ENCODE data around the gene HMOX2.

HMOX2 gene

DNA sequence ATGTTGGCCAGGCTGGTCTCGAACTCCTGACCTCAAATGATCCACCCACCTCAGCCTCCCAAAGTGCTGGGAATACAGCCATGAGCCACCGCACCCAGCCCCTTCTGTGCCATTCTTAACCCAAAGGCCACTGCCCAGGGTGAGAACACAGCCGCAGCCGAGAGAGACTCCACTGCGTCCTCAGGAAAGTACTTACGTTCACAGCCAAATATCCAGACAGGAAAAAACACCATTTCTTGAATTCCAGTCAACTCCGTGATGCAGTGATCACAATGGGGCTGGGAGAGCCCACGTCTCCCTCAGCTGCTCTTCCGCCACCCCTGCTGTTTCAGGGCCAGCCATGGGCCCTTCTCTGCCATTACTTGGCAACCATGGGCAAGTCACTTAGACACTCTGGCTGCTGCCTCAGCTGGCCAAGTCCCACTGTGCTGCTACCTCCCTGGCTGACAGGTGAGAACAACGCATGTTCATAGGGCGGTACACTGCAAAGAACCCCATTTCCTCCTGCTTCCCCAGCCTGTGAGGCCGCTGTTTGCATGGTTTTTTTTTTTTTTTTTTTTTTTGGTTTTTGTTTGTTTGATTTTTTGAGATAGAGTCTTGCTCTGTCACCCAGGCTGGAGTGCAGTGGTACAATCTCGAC is 58.1 kb downstream of the HMOX2 start:
- TF ChIP-seq, protein P1, sequence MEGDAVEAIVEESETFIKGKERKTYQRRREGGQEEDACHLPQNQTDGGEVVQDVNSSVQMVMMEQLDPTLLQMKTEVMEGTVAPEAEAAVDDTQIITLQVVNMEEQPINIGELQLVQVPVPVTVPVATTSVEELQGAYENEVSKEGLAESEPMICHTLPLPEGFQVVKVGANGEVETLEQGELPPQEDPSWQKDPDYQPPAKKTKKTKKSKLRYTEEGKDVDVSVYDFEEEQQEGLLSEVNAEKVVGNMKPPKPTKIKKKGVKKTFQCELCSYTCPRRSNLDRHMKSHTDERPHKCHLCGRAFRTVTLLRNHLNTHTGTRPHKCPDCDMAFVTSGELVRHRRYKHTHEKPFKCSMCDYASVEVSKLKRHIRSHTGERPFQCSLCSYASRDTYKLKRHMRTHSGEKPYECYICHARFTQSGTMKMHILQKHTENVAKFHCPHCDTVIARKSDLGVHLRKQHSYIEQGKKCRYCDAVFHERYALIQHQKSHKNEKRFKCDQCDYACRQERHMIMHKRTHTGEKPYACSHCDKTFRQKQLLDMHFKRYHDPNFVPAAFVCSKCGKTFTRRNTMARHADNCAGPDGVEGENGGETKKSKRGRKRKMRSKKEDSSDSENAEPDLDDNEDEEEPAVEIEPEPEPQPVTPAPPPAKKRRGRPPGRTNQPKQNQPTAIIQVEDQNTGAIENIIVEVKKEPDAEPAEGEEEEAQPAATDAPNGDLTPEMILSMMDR (IDR thresholded peaks at IDR 0.05; ENCODE audit: borderline replicate concordance, control extremely low read depth, extremely low read depth, insufficient read depth, missing control alignments) = no peak
- in situ Hi-C loops (cut with MboI; ENCODE audit: low sequenced_read_pairs, unreplicated experiment) = no loop called here
- DNase-seq (ENCODE audit: low spot score) = no peak

DNA sequence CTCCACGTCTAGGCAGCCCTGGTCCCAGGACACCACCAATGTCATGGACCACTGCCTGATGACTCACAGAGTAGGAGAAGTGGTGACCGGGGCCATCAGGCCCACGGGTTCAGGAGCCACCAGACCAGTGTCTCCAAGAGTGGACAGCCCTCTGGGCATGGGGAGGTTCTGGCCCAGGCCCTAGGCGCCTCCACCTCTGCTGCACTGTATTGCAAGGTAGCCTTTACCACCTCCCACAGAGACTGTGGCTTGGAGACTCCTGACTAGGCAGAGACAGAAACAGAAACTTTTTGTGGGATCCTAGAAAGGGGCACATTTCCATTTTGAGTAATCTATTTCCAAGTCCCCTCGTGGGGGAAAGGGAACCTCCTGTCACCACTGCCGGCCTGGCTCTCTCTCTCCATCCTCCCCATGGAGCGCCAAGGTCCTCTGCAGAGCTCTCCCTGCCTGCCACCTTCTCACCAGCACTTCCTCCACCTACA is 59.5 kb downstream of the HMOX2 start:
- DNase-seq (ENCODE audit: low spot score) = peak; percentile 20
- in situ Hi-C loops (cut with MboI; ENCODE audit: low sequenced_read_pairs, unreplicated experiment) = no loop called here

DNA sequence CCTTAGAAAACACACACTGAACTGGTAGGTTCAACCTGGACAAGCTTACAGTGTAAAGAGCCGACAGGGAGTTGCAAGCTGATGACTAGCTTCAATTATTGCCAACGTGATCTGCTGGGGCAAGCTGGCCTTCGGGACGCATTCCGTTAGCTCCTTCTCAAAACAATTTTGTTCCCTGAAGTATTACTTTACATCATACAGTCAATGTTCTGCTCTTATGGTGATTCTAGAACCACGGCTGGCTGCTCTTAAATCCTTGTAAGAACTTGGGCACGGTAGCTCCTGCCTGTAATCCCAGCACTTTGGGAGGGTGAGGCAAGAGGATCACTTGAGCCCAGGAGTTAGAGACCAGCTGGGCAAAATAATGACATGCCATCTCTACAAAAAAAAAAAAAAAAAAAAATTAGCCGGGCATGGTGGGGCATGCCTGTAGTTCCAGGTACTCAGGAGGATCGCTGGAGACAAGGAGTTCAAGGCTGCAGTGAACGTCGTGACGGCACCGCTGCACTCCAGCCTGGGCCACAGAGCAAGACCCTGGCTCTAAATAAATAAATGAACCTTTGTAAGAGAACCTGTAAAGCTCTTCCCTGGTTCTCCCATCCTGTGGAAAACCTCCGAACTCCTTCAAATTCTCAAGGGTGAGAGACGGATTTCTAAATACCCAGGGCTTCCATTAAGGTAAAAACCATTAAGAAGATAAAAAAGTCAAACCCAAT is 60.4 kb downstream of the HMOX2 start:
- TF ChIP-seq, protein P1 (IDR thresholded peaks at IDR 0.05; ENCODE audit: borderline replicate concordance, control extremely low read depth, extremely low read depth, insufficient read depth, missing control alignments) = no peak
- no peak for DNase-seq (ENCODE audit: low spot score)
- in situ Hi-C loops (cut with MboI; ENCODE audit: low sequenced_read_pairs, unreplicated experiment) = no loop called here

More for the DNA sequence above, 59.5 kb downstream of the HMOX2 start:
- TF ChIP-seq, protein P1 (IDR thresholded peaks at IDR 0.05; ENCODE audit: borderline replicate concordance, control extremely low read depth, extremely low read depth, insufficient read depth, missing control alignments) = no peak

DNA sequence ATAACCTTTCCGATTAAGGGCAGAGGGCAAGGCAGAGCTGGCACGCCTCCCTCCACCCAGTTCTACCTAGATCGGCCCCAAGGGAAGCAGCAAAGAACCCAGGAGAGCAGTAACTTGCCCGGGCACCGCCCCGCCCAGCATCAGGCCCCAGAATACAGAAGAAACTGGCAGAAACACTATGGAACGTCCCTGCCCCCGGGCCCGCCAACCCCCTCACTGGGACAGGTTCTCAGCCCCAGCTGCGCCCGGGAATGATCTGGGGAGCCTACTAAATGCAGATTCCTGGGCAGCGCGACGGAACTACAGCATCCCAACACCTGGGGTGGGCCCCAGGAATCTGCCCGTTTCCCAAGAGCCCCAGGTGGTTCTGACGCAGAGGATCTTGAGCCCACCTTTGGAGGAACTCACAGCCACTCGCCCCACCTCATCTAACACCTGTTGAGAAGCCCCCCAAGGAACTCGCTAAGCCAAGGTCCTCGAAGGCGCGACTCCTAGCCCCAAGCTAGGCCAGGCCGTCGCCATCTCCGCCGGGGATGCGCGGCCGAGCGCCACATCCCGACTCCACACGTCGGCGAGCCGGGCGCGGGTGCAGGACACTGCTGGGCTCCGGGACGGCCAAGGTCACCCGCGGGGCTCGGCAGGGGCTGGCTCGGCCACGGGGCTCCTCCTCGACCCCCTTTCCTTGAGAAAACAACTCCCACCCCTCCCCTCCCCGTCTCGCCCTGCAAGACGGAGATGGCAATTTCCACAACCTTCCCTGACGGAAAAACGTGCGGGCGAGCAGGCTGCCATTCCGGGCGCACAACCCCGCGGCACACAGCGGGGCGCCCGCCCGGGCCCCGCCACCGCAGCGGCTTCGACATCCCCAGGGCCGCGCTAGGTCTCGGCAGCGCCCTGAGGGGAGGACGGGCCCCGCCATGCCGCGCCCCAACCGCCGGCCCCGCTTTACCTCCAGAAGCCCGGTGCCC is 61.5 kb downstream of the HMOX2 start:
- peak; percentile 68 for DNase-seq (ENCODE audit: low spot score)
- in situ Hi-C loops (cut with MboI; ENCODE audit: low sequenced_read_pairs, unreplicated experiment) = no loop called here
- TF ChIP-seq, protein P1 (IDR thresholded peaks at IDR 0.05; ENCODE audit: borderline replicate concordance, control extremely low read depth, extremely low read depth, insufficient read depth, missing control alignments) = no peak

DNA sequence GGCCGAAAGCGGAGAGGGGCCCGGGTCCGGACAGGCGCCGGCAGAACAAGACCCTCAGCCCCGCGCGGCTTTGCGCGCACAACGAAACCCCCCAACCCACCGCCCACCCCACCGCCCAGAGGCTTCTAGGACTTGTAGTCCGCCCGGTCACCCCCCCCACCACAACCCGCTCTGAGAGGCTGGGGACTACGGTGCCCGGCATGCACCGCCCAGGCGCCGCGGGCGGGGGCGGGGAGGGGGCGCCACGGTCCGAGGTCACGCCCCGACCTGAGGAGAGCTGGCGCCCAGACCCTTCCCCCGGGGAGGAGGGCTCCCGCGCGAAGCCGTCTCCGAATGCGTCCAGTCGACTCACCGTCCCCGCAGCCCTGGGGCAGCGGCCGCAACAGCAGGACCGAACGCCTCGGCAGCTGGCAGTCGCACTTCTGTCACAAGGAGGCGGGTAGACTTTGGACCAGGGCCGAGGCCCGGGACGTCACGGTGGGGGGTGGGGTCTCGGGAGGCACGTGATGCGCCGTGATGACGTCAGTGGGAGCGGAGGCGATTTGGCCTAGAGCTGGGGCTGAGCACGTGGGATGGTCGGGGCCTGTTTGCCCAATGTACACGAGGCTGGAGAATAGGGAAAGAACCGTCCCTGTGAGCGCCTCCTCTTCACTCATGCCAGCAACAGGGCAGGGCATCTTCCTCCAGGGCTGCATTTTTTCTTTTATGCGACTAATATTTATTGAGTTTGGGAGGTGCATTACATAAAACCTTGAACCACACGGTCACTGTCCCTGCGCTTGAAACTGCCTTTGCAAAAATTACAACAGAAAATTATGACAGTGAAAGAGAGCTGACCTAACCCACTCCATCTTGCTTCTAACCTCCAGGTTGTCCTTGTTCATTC is 62.4 kb downstream of the HMOX2 start, which contains the start of gene CDIP1:
CDIP1 (minus strand) TSS at position 424 of the 886 bp plus-strand sequence. CDS start 24,643 bp downstream, outside the sequence.
- in situ Hi-C loops (cut with MboI; ENCODE audit: low sequenced_read_pairs, unreplicated experiment) = no loop called here
- DNase-seq (ENCODE audit: low spot score) = peak; percentile 97
- TF ChIP-seq, protein P1 (IDR thresholded peaks at IDR 0.05; ENCODE audit: borderline replicate concordance, control extremely low read depth, extremely low read depth, insufficient read depth, missing control alignments) = no peak
